PC-9 (cell line): ENCODE measurements around the gene PRKAG2.

Source experiments
- CTCF ChIP-seq: fragments of 200-600 bp; sonication (generic); conservative IDR thresholded peaks from 2 replicates; pipeline ENCODE4 v1.6.1; 2017; ENCODE audit warnings: mixed run types, antibody characterized with exemption, mild to moderate bottlenecking, moderate library complexity
- EZH2 ChIP-seq: fragments of 200-600 bp; sonication (generic); IDR thresholded peaks from 2 replicates; pipeline ENCODE4 v1.8.0; 2017; ENCODE audit warnings: antibody characterized with exemption, low read depth

- no peak for TF ChIP-seq CTCF
- no peak for TF ChIP-seq EZH2
Observed at GRCh38 chr7:151540146-151540545, 336.8 kb downstream of the PRKAG2 start.
